Measurements from ENCODE around the gene ZNF492. TPM values are rescaled to one million over a fixed set of nuclear protein-coding genes. Genes with fewer than 3 reads are reported as not detected.

Gene ZNF492
- total and polyA plus RNA-seq, 9 of the 15 experiments (the other 6 are each of a cell fraction or from before 2014, with no cell fraction given) = 0.01 to 0.22 (median 0.08) TPM; not detected in 1

DNA sequence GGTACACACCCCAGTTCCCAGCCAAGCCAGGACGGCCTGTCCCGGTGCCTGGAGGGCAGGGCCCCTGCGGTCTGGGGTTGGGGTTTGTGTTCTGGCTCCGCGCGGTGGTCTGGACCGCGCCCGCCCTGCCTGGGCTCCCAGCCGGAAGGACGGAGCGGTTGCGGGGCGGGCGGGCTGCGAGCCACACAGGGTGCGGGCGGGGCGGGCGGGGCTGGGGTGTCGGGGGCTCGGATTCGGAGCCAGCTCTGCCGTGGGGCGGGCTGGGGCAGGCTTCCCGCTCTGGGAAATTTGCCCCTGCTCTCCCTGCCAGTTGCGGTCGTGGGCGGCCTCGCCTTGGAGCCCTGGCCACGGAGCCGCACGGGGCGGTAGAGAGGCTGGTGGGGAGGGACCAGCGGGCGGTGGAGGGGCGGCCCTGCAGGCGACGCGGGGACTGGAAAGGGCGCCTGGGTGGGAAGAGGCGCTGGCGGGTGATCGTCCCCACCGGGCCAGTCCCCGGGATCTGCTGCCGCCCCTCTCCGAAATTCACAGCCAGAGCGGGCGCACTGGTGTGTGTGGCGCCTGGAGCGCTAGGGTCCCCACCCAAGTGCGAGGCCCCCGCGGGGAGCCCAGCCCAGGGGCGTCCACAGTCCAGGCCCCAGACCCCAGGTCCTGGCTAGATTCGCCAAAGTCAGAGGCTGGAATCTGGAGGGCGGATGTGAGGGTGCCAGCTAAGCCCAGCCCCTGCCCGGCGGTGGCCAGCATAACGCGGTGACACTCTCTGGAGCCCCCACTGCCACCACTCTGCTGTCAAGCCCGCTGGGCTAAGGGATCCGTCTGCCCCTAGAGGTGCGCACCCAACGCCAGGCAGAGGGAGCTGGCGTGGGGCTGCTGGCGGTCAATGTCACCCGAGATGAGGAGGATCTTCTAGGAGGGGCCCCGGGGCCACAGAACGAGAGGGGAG is 11.0 kb upstream of the ZNF492 start:
- Histone ChIP-seq H3K4me3 (no peak overlapping the region), H3K36me3 (ENCODE audit: control insufficient read depth, insufficient read depth, low read length) (no peaks in the 10 kb centered on the region), H3K9ac (ENCODE audit: insufficient read depth in 1 of 2, low read depth in 2 of 2, low read length in 2 of 2) (no peak overlapping the region), H3K27ac (ENCODE audit: extremely low read depth, low read depth, low read length) (no peak overlapping the region), H3K27me3 (ENCODE audit: control insufficient read depth in 2 of 2, insufficient read depth in 2 of 2, low read length in 2 of 2) (no peaks in the 10 kb centered on the region), H4K20me1 (replicated peaks; ENCODE audit: control insufficient read depth, insufficient read depth, low read length) (no peaks in the 10 kb centered on the region), H3K4me2 (ENCODE audit: insufficient read depth, low read length) (no peak overlapping the region), H2AFZ (ENCODE audit: low read depth, low read length) (no peak overlapping the region), H3K9me3 (replicated peaks; ENCODE audit: control insufficient read depth, insufficient read depth, low read depth, low read length) (no peaks in the 10 kb centered on the region), H3K9me1 (ENCODE audit: control insufficient read depth, insufficient read depth, low read length) (no peaks in the 10 kb centered on the region), H3K79me2 (ENCODE audit: control insufficient read depth, insufficient read depth, low read length) (no peaks in the 10 kb centered on the region), H3K4me1 (replicated peaks in 1 of 2; ENCODE audit: control insufficient read depth in 2 of 2, insufficient read depth in 2 of 2, low read length in 2 of 2) (no peaks in the 10 kb centered on the region)
- in situ Hi-C loops (cut with MboI) (no loop called here), intact Hi-C loops (cut with micrococcal nuclease) (no loop called here)
- CTCF ChIA-PET (ENCODE audit: low intra/inter-chr PET ratio) = no interaction called here
- ATAC-seq (no peak), DNase-seq (ENCODE audit: extremely low read depth in 1 of 4, low spot score in 3 of 4) (no peak), FAIRE-seq (no peak)
- no TSS peak for BruUV-seq (replicated peaks)
- TF ChIP-seq RBM34 (IDR thresholded peaks at IDR 0.05; ENCODE audit: borderline replicate concordance, insufficient read depth, low read length) (no peak), ZNF324 (CRISPR knock-in tag; IDR thresholded peaks at IDR 0.05) (no peak)
- TF ChIP-seq, protein P1, sequence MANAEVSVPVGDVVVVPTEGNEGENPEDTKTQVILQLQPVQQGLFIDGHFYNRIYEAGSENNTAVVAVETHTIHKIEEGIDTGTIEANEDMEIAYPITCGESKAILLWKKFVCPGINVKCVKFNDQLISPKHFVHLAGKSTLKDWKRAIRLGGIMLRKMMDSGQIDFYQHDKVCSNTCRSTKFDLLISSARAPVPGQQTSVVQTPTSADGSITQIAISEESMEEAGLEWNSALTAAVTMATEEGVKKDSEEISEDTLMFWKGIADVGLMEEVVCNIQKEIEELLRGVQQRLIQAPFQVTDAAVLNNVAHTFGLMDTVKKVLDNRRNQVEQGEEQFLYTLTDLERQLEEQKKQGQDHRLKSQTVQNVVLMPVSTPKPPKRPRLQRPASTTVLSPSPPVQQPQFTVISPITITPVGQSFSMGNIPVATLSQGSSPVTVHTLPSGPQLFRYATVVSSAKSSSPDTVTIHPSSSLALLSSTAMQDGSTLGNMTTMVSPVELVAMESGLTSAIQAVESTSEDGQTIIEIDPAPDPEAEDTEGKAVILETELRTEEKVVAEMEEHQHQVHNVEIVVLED (CRISPR knock-in tag; IDR thresholded peaks at IDR 0.05) = no peak
- TF ChIP-seq, protein P2, sequence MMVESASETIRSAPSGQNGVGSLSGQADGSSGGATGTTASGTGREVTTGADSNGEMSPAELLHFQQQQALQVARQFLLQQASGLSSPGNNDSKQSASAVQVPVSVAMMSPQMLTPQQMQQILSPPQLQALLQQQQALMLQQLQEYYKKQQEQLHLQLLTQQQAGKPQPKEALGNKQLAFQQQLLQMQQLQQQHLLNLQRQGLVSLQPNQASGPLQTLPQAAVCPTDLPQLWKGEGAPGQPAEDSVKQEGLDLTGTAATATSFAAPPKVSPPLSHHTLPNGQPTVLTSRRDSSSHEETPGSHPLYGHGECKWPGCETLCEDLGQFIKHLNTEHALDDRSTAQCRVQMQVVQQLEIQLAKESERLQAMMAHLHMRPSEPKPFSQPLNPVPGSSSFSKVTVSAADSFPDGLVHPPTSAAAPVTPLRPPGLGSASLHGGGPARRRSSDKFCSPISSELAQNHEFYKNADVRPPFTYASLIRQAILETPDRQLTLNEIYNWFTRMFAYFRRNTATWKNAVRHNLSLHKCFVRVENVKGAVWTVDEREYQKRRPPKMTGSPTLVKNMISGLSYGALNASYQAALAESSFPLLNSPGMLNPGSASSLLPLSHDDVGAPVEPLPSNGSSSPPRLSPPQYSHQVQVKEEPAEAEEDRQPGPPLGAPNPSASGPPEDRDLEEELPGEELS (CRISPR knock-in tag; IDR thresholded peaks at IDR 0.05; ENCODE audit: borderline replicate concordance) = no peak
- whole genome bisulfite sequencing (ENCODE audit: insufficient coverage, low coverage, missing lambda C conversion rate) = 5% methylated on average over 30 of the region's 71 CpGs
- POLR2A ChIA-PET = no interaction called here

Data from K562 (cell line).